SW480 (cell line): Measurements from ENCODE around the gene NRG4.
"Not testable (repeated sequence)": the region's sequence is repeated elsewhere in the genome, so short reads cannot be mapped to it uniquely, and the experiment has no call there.

ENCODE experiments used
- DNase-seq: peaks from one replicate; pipeline ENCODE4 v3.0.0-alpha.2; 2016; ENCODE audit warnings: low spot score

NRG4 gene

GRCh38 chr15:75926931-75927330 is 85.3 kb downstream of the NRG4 start:
- DNase-seq = no peak

- no peak for DNase-seq
Measured at GRCh38 chr15:75925440-75925839, 86.8 kb downstream of the NRG4 start.

GRCh38 chr15:75924576-75924975 is 87.6 kb downstream of the NRG4 start:
- DNase-seq = no peak

- no peak for DNase-seq
Measured at GRCh38 chr15:75923756-75924155, 88.5 kb downstream of the NRG4 start.

- peak; percentile 49 for DNase-seq
Measured at GRCh38 chr15:75921732-75922703, 90.2 kb downstream of the NRG4 start.

GRCh38 chr15:75920079-75920478 is 92.1 kb downstream of the NRG4 start:
- DNase-seq = no peak

GRCh38 chr15:75918135-75918534 is 94.1 kb downstream of the NRG4 start:
- DNase-seq = no peak

- DNase-seq = no peak
Measured at GRCh38 chr15:75916978-75917377, 95.2 kb downstream of the NRG4 start.

- not testable (repeated sequence) for DNase-seq
Measured at GRCh38 chr15:75910355-75910754, 101.9 kb downstream of the NRG4 start.

- no peak for DNase-seq
Measured at GRCh38 chr15:75905231-75905630, 107.0 kb downstream of the NRG4 start.

- DNase-seq = peak; percentile 89
Measured at GRCh38 chr15:75903331-75904239, 108.6 kb downstream of the NRG4 start, which contains the start of gene FBXO22. FBXO22 (plus strand) TSS chr15:75903878; CDS start chr15:75903964, 86 bp downstream.

GRCh38 chr15:75902129-75902557 is 110.1 kb downstream of the NRG4 start:
- DNase-seq = no peak

- no peak for DNase-seq
Measured at GRCh38 chr15:75900577-75900976, 111.6 kb downstream of the NRG4 start.

GRCh38 chr15:75895731-75896130 is 116.5 kb downstream of the NRG4 start:
- no peak for DNase-seq

- peak; percentile 9 for DNase-seq
Measured at GRCh38 chr15:75891895-75892294, 120.3 kb downstream of the NRG4 start.
